ENCODE data around the gene SPAST.

DNA sequence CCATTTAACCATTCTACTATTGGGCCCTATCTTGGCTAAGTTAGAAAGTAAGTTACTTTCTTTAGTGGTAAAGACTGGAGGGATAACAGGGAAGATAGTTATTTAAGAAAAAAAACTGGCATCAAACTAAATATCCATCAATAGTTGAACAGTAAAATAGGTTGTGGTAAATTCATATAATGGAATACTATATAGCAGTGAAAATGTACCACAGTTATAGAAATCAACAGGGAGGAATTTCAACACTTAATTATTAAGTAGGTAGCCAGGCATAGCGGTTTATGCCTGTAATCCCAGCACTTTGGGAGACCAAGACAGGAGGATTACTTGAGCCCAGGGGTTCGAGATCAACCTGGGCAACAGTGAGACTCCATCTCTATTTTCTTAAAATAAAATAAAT is 3.1 kb upstream of the SPAST start:
- TF ChIP-seq, protein P1, sequence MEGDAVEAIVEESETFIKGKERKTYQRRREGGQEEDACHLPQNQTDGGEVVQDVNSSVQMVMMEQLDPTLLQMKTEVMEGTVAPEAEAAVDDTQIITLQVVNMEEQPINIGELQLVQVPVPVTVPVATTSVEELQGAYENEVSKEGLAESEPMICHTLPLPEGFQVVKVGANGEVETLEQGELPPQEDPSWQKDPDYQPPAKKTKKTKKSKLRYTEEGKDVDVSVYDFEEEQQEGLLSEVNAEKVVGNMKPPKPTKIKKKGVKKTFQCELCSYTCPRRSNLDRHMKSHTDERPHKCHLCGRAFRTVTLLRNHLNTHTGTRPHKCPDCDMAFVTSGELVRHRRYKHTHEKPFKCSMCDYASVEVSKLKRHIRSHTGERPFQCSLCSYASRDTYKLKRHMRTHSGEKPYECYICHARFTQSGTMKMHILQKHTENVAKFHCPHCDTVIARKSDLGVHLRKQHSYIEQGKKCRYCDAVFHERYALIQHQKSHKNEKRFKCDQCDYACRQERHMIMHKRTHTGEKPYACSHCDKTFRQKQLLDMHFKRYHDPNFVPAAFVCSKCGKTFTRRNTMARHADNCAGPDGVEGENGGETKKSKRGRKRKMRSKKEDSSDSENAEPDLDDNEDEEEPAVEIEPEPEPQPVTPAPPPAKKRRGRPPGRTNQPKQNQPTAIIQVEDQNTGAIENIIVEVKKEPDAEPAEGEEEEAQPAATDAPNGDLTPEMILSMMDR (IDR thresholded peaks at IDR 0.05) = no peak
- no peak for TF ChIP-seq EZH2 (IDR thresholded peaks at IDR 0.05; ENCODE audit: borderline replicate concordance, insufficient read depth, low read depth, low read length, poor library complexity, severe bottlenecking)
